ENCODE measurements around the gene WDR55. TPM values are rescaled to one million over a fixed set of nuclear protein-coding genes. Genes with fewer than 3 reads are reported as not detected.
A peak's percentile ranks its signal among the peaks of the same experiment; 100 is the strongest.

Gene WDR55
- total RNA-seq, 2 donors from 2014 or later = 20.4 to 23.1 TPM

DNA sequence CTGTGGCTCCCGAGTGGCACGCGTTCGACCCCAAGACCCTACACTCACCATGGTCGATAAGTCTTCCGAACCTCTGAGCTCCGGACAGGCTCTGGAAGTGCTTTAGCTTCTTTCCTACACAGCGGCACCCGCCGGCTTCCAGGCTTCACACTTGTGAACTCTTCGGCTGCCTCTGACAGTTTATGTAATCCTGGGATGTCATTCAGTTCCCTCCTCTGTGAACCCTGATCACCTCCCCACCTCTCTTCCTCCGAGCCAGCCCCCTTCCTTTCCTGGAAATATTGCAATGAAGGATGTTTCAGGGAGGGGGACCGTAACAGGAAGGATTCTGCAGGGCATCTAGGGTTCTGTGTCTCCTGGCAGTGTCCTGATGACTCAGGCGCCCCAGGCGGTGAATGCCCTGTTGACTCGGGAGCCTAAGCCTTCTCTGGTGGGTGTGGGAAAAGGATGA lies 31.7 kb upstream of the WDR55 start, which contains the start of gene CD14:
CD14 (minus strand) TSS at position 155 of the 451 bp plus-strand sequence; CDS start at position 51, 104 bp downstream.
- H3K27me3 Mint-ChIP-seq (ENCODE audit: insufficient read depth) = peaks cover 15% of the 10 kb centered on the region
- Histone ChIP-seq H3K4me3 (ENCODE audit: low read length) (peak within 1 kb of the TSS; percentile 47), H3K4me1 (ENCODE audit: control insufficient read depth, insufficient read depth, low read length) (peaks cover 3% of the 10 kb centered on the region), H3K27ac (ENCODE audit: low read depth, low read length) (no peak within 1 kb of the TSS), H3K27me3 (ENCODE audit: control insufficient read depth, insufficient read depth, low read length, poor library complexity, severe bottlenecking) (peaks cover 39% of the 10 kb centered on the region), H3K36me3 (ENCODE audit: control insufficient read depth, insufficient read depth, low read length) (no peaks in the 10 kb centered on the region), H3K9me3 (ENCODE audit: control insufficient read depth, low read length) (peaks cover 27% of the 10 kb centered on the region), H3K9ac (ENCODE audit: extremely low read depth, low read length, poor library complexity, severe bottlenecking) (no peak within 1 kb of the TSS)
- H3K4me1 Mint-ChIP-seq = peaks cover under 1% of the 10 kb centered on the region
- 47 to 59% methylated on average over 10 to 16 of the region's 16 CpGs for WGBS, 2 experiments (ENCODE audit: insufficient coverage in 1 of 2, insufficient read length in 1 of 2)
- H3K27ac Mint-ChIP-seq = no peak within 1 kb of the TSS
- H3K9me3 Mint-ChIP-seq = peaks cover 49% of the 10 kb centered on the region
- no peak within 1 kb of the TSS for H3K4me3 Mint-ChIP-seq
- H3K36me3 Mint-ChIP-seq (ENCODE audit: low read depth) = peaks cover 2% of the 10 kb centered on the region
- no peak for TF ChIP-seq CTCF (conservative IDR thresholded peaks at IDR 0.05)
- no peak for DNase-seq

- WGBS, 2 experiments (ENCODE audit: insufficient coverage in 1 of 2, insufficient read length in 1 of 2) = 92% methylated on average over 2 of the region's 2 CpGs; no CpG with 5 or more reads in 1 of the 2 experiments
Measured at GRCh38 chr5:140633501-140633900, 31.2 kb upstream of the WDR55 start.

GRCh38 chr5:140634103-140634502 lies 30.6 kb upstream of the WDR55 start:
- Histone ChIP-seq H3K4me3 (ENCODE audit: low read length) (no peak overlapping the region), H3K36me3 (ENCODE audit: control insufficient read depth, insufficient read depth, low read length) (no peaks in the 10 kb centered on the region), H3K9me3 (ENCODE audit: control insufficient read depth, low read length) (peaks cover 19% of the 10 kb centered on the region), H3K27me3 (ENCODE audit: control insufficient read depth, insufficient read depth, low read length, poor library complexity, severe bottlenecking) (peaks cover 39% of the 10 kb centered on the region), H3K4me1 (ENCODE audit: control insufficient read depth, insufficient read depth, low read length) (peaks cover 3% of the 10 kb centered on the region), H3K9ac (ENCODE audit: extremely low read depth, low read length, poor library complexity, severe bottlenecking) (no peak overlapping the region), H3K27ac (ENCODE audit: low read depth, low read length) (no peak overlapping the region)
- WGBS, 2 experiments (ENCODE audit: insufficient coverage in 1 of 2, insufficient read length in 1 of 2) = 73% methylated on average over 3 of the region's 3 CpGs; no CpG with 5 or more reads in 1 of the 2 experiments
- peaks cover 7% of the 10 kb centered on the region for H3K4me1 Mint-ChIP-seq
- no peak for DNase-seq
- H3K27me3 Mint-ChIP-seq (ENCODE audit: insufficient read depth) = peaks cover 12% of the 10 kb centered on the region
- H3K27ac Mint-ChIP-seq = no peak overlapping the region
- TF ChIP-seq CTCF (conservative IDR thresholded peaks at IDR 0.05) = no peak
- H3K4me3 Mint-ChIP-seq = no peak overlapping the region
- peaks cover 49% of the 10 kb centered on the region for H3K9me3 Mint-ChIP-seq
- H3K36me3 Mint-ChIP-seq (ENCODE audit: low read depth) = peaks cover 5% of the 10 kb centered on the region

More at GRCh38 chr5:140633501-140633900, 31.2 kb upstream of the WDR55 start:
- peaks cover 23% of the 10 kb centered on the region for H3K9me3 ChIP-seq (ENCODE audit: control insufficient read depth, low read length)
- no peaks in the 10 kb centered on the region for H3K36me3 ChIP-seq (ENCODE audit: control insufficient read depth, insufficient read depth, low read length)
- peaks cover 3% of the 10 kb centered on the region for H3K4me1 Mint-ChIP-seq
- H3K27me3 ChIP-seq (ENCODE audit: control insufficient read depth, insufficient read depth, low read length, poor library complexity, severe bottlenecking) = peaks cover 39% of the 10 kb centered on the region
- H3K9ac ChIP-seq (ENCODE audit: extremely low read depth, low read length, poor library complexity, severe bottlenecking) = no peak overlapping the region
- H3K27ac Mint-ChIP-seq = no peak overlapping the region
- peaks cover 12% of the 10 kb centered on the region for H3K27me3 Mint-ChIP-seq (ENCODE audit: insufficient read depth)
- no peak for TF ChIP-seq CTCF (conservative IDR thresholded peaks at IDR 0.05)
- peaks cover 48% of the 10 kb centered on the region for H3K9me3 Mint-ChIP-seq
- H3K4me3 Mint-ChIP-seq = no peak overlapping the region
- no peak for DNase-seq
- peaks cover 3% of the 10 kb centered on the region for H3K4me1 ChIP-seq (ENCODE audit: control insufficient read depth, insufficient read depth, low read length)
- H3K27ac ChIP-seq (ENCODE audit: low read depth, low read length) = no peak overlapping the region
- H3K36me3 Mint-ChIP-seq (ENCODE audit: low read depth) = peaks cover 3% of the 10 kb centered on the region
- H3K4me3 ChIP-seq (ENCODE audit: low read length) = peak overlapping the region; percentile 47

Data from endodermal cell (in vitro differentiated cells).